Measurements from ENCODE around the gene SLC9B1. TPM values are rescaled to one million over a fixed set of nuclear protein-coding genes. Genes with fewer than 3 reads are reported as not detected.

Gene SLC9B1
- total and polyA plus RNA-seq, 2 of the 8 experiments (the other 6 are each of a cell fraction or from before 2014, with no cell fraction given) = 0.08 to 0.19 TPM

GRCh38 chr4:103012551-103012950 is 7.0 kb downstream of the SLC9B1 start:
- TF ChIP-seq RBBP5 (IDR thresholded peaks at IDR 0.05; ENCODE audit: borderline replicate concordance, low read depth, low read length) (no peak), SP4 (IDR thresholded peaks at IDR 0.05; ENCODE audit: low read length) (no peak), TAF1 (IDR thresholded peaks at IDR 0.05; ENCODE audit: low read depth, low read length) (no peak), SIN3A (conservative IDR thresholded peaks at IDR 0.05 in 1 of 2, IDR thresholded peaks at IDR 0.05 in 1 of 2; ENCODE audit: low read depth in 1 of 2, low read length in 2 of 2) (no peak), CHD2 (IDR thresholded peaks at IDR 0.05; ENCODE audit: low read length) (no peak), CBX5 (IDR thresholded peaks at IDR 0.05; ENCODE audit: low read depth, low read length) (no peak), RXRA (IDR thresholded peaks at IDR 0.05; ENCODE audit: insufficient read depth, low read depth, low read length) (no peak), EP300 (IDR thresholded peaks at IDR 0.05; ENCODE audit: borderline replicate concordance in 1 of 2, low read depth in 2 of 2, low read length in 2 of 2) (no peak), NRF1 (IDR thresholded peaks at IDR 0.05; ENCODE audit: low read depth, low read length) (no peak), TEAD4 (IDR thresholded peaks at IDR 0.05; ENCODE audit: low read depth, low read length) (no peak), CBX8 (IDR thresholded peaks at IDR 0.05; ENCODE audit: borderline replicate concordance, low read depth, low read length) (no peak), SIRT6 (IDR thresholded peaks at IDR 0.05; ENCODE audit: low read length) (no peak), RAD21 (IDR thresholded peaks at IDR 0.05 in 1 of 2, conservative IDR thresholded peaks at IDR 0.05 in 1 of 2; ENCODE audit: low read depth in 2 of 2, low read length in 2 of 2) (no peak), TCF12 (IDR thresholded peaks at IDR 0.05; ENCODE audit: low read depth, low read length) (no peak)
- Histone ChIP-seq H2BK120ac (replicated peaks; ENCODE audit: low read depth, low read length) (no peak overlapping the region), H3K79me1 (ENCODE audit: low read depth, low read length) (no peaks in the 10 kb centered on the region), H3K18ac (ENCODE audit: extremely low read depth, low read length) (no peak overlapping the region), H3K14ac (ENCODE audit: insufficient read length) (no peak overlapping the region), H2BK15ac (ENCODE audit: low read length) (no peak overlapping the region), H3K4ac (replicated peaks; ENCODE audit: insufficient read length, low read depth, low read length) (no peak overlapping the region), H2BK12ac (ENCODE audit: low read depth, low read length) (no peak overlapping the region), H3K9me3 (ENCODE audit: insufficient read depth in 2 of 2, low read depth in 1 of 2, low read length in 1 of 2) (no peaks in the 10 kb centered on the region), H3K4me3 (ENCODE audit: extremely low read depth in 1 of 4, insufficient read depth in 2 of 4, low read depth in 3 of 4, low read length in 4 of 4) (no peak overlapping the region), H4K8ac (ENCODE audit: extremely low read depth, insufficient read depth, low read length) (no peak overlapping the region), H2AK5ac (ENCODE audit: low read depth, low read length) (no peak overlapping the region), H2BK20ac (ENCODE audit: low read length) (no peak overlapping the region), H3K27ac (ENCODE audit: low read depth, low read length) (no peak overlapping the region), H3K56ac (replicated peaks; ENCODE audit: insufficient read length, low read depth, low read length) (no peak overlapping the region), H3K27me3 (replicated peaks in 1 of 4; ENCODE audit: control insufficient read depth in 3 of 4, extremely low read depth in 1 of 4, insufficient read depth in 3 of 4, low read length in 3 of 4) (no peaks in the 10 kb centered on the region), H3K23me2 (ENCODE audit: low read depth, low read length) (no peaks in the 10 kb centered on the region), H4K5ac (ENCODE audit: insufficient read length, low read depth, low read length) (no peak overlapping the region), H3K79me2 (ENCODE audit: control insufficient read depth in 1 of 2, insufficient read depth in 2 of 2, low read length in 2 of 2) (no peaks in the 10 kb centered on the region), H3K36me3 (ENCODE audit: control insufficient read depth in 2 of 4, insufficient read depth in 4 of 4, low read length in 3 of 4) (no peaks in the 10 kb centered on the region), H3K9ac (replicated peaks in 1 of 4; ENCODE audit: extremely low read depth in 1 of 4, low read depth in 3 of 4, low read length in 3 of 4) (no peak overlapping the region), H4K20me1 (replicated peaks in 1 of 2; ENCODE audit: control insufficient read depth in 1 of 2, insufficient read depth in 2 of 2, low read length in 2 of 2) (no peaks in the 10 kb centered on the region), H4K91ac (replicated peaks; ENCODE audit: insufficient read length, low read length) (no peak overlapping the region), H3K4me2 (ENCODE audit: insufficient read depth in 1 of 2, low read depth in 2 of 2, low read length in 2 of 2) (no peak overlapping the region), H3K4me1 (replicated peaks in 1 of 4; ENCODE audit: control insufficient read depth in 3 of 4, insufficient read depth in 4 of 4, low read length in 3 of 4) (no peaks in the 10 kb centered on the region), H2AFZ (ENCODE audit: low read length) (no peak overlapping the region), H3K23ac (ENCODE audit: insufficient read length) (no peak overlapping the region), H2BK5ac (ENCODE audit: low read depth, low read length) (no peak overlapping the region)
- DNase-seq (ENCODE audit: low read depth in 1 of 2, low spot score in 2 of 2) = no peak
- no peak for FAIRE-seq
- POLR2A ChIA-PET (ENCODE audit: partially characterized antibody) = no interaction called here
- CTCF ChIA-PET (ENCODE audit: partially characterized antibody) = interaction anchor here (1.5 to 2.4 kb wide), 3 partner anchors 20 to 388 kb away, joined by 4 to 15 read pairs (median 4); no protein-coding TSS in a partner anchor

Data from H1 (cell line).